A549 (cell line): ENCODE data around the gene SYT8. TPM values are rescaled to one million over a fixed set of nuclear protein-coding genes. Genes with fewer than 3 reads are reported as not detected.

Source experiments
- ATAC-seq, 2 experiments: fragments of 200-7000 bp in 1 of 2; fragments of >200 bp in 1 of 2; cut with Nextera tagmentation in 1 of 2; cut with Tn5 transposase in 1 of 2; 3 replicates each; pipeline versions ENCODE4 v1.8.0 to v1.9.1; 2018 to 2020; ENCODE audit warnings: mild to moderate bottlenecking in 1 of 2, moderate library complexity in 1 of 2
- CTCF ChIA-PET: fragments of 300-600 bp; sonication (Branson Sonifier 250); formaldehyde crosslinking; extraction: SDS; loops from one replicate; lab custom pipeline; 2021; ENCODE audit warnings: antibody characterized with exemption, inconsistent platforms; lab: Yijun Ruan, JAX
- POLR2A ChIA-PET: fragments of 350-600 bp; formaldehyde crosslinking; extraction: SDS; loops from one replicate; lab custom pipeline; 2021; ENCODE audit warnings: antibody characterized with exemption, inconsistent platforms; lab: Yijun Ruan, JAX
- DNase-seq, 2 experiments: peaks; one replicate each; pipeline versions ENCODE4 v3.0.0 to v3.0.0-alpha.2; 2011 to 2016; ENCODE audit warnings: low read depth in 1 of 2, low spot score in 1 of 2
- FAIRE-seq: peaks from 2 replicates; lab custom pipeline; 2011; peaks lifted over from hg19 to GRCh38; lab: Jason Lieb, UNC
- H3K27ac ChIP-seq, 2 experiments: fragments of >200 bp; sonication (Bioruptor Twin); formaldehyde crosslinking; 3 replicates each; pipeline ENCODE4 v1.5.1; 2016 to 2017
- H3K4me1 ChIP-seq: fragments of >200 bp; sonication (Bioruptor Twin); formaldehyde crosslinking; 3 replicates; pipeline ENCODE4 v1.6.1; 2016
- H3K4me2 ChIP-seq: fragments of >200 bp; sonication (Bioruptor Twin); formaldehyde crosslinking; 3 replicates; pipeline ENCODE4 v1.6.1; 2016
- H3K4me3 ChIP-seq: fragments of >200 bp; sonication (Bioruptor Twin); formaldehyde crosslinking; 3 replicates; pipeline ENCODE4 v1.5.1; 2016
- H3K9me3 ChIP-seq: fragments of >200 bp; sonication (Bioruptor Twin); formaldehyde crosslinking; 3 replicates; pipeline ENCODE4 v1.6.1; 2016
- ATOH8 ChIP-seq: fragments of 250-450 bp; sonication (Bioruptor Pico); IDR thresholded peaks from 2 replicates; pipeline ENCODE4 v1.5.0; 2020; ENCODE audit warnings: low read depth, mild to moderate bottlenecking, moderate library complexity
- CBX2 ChIP-seq: fragments of 200-600 bp; sonication (generic); IDR thresholded peaks from 2 replicates; pipeline ENCODE4 v1.6.1; 2016; ENCODE audit warnings: low read depth, mild to moderate bottlenecking, borderline replicate concordance
- CBX8 ChIP-seq: fragments of 200-600 bp; sonication (generic); IDR thresholded peaks from 2 replicates; pipeline ENCODE4 v1.6.1; 2016
- CHD2 ChIP-seq: fragments of 150-350 bp; IDR thresholded peaks from 2 replicates; pipeline ENCODE4 v1.6.1; 2014; ENCODE audit warnings: low read length; ENCODE audit not compliant: partially characterized antibody
- E2F6 ChIP-seq: IDR thresholded peaks from 2 replicates; pipeline ENCODE4 v1.6.1; 2012; ENCODE audit warnings: low read depth, borderline replicate concordance
- ESRRA ChIP-seq: fragments of 150-350 bp; IDR thresholded peaks from 2 replicates; pipeline ENCODE4 v1.6.1; 2014; ENCODE audit warnings: mild to moderate bottlenecking, low read length, borderline replicate concordance
- FOSB ChIP-seq: fragments of 250-450 bp; sonication (Bioruptor Pico); IDR thresholded peaks from 2 replicates; pipeline ENCODE4 v1.5.0; 2020; ENCODE audit warnings: mild to moderate bottlenecking, moderate library complexity
- FOSL2 ChIP-seq, 2 experiments: fragments of 450-650 bp in 1 of 2; fragments of >200 bp in 1 of 2; sonication (Bioruptor Twin) in 1 of 2; formaldehyde crosslinking; IDR thresholded peaks; 2 replicates each; pipeline versions ENCODE4 v1.5.0 to v1.6.1; 2016 to 2020; ENCODE audit warnings: mild to moderate bottlenecking in 1 of 2, moderate library complexity in 1 of 2
- FOXS1 ChIP-seq: fragments of 250-450 bp; sonication (Bioruptor Pico); IDR thresholded peaks from 2 replicates; pipeline ENCODE4 v1.5.0; 2020; ENCODE audit warnings: mild to moderate bottlenecking, moderate library complexity
- HDAC2 ChIP-seq: fragments of 200-600 bp; sonication (generic); IDR thresholded peaks from 2 replicates; pipeline ENCODE4 v1.6.1; 2016
- HMGXB4 ChIP-seq: fragments of 250-450 bp; sonication (Bioruptor Pico); IDR thresholded peaks from 2 replicates; pipeline ENCODE4 v1.5.0; 2021; ENCODE audit warnings: mild to moderate bottlenecking, moderate library complexity, borderline replicate concordance
- HOXA7 ChIP-seq: fragments of 250-450 bp; sonication (Bioruptor Pico); IDR thresholded peaks from 2 replicates; pipeline ENCODE4 v1.5.0; 2020; ENCODE audit warnings: mild to moderate bottlenecking, moderate library complexity
- HOXB5 ChIP-seq: fragments of 250-450 bp; sonication (Bioruptor Pico); IDR thresholded peaks from 2 replicates; pipeline ENCODE4 v1.5.0; 2020; ENCODE audit warnings: mild to moderate bottlenecking, moderate library complexity
- JUNB ChIP-seq: fragments of >200 bp; sonication (Bioruptor Twin); formaldehyde crosslinking; IDR thresholded peaks from 2 replicates; pipeline ENCODE4 v1.6.1; 2016
- KDM5A ChIP-seq: fragments of 200-600 bp; sonication (generic); IDR thresholded peaks from 2 replicates; pipeline ENCODE4 v1.6.1; 2016; ENCODE audit warnings: antibody characterized with exemption, mild to moderate bottlenecking
- MAZ ChIP-seq: fragments of 150-350 bp; IDR thresholded peaks from 2 replicates; pipeline ENCODE4 v1.6.1; 2014; ENCODE audit warnings: antibody characterized with exemption, low read depth, low read length, borderline replicate concordance
- MYC ChIP-seq: IDR thresholded peaks from 2 replicates; pipeline ENCODE4 v1.6.1; 2012; ENCODE audit warnings: mild to moderate bottlenecking, inconsistent platforms, low read length, improper control_type of control experiment, borderline replicate concordance
- NR3C1 ChIP-seq: fragments of >200 bp; sonication (Bioruptor Twin); formaldehyde crosslinking; IDR thresholded peaks from 3 replicates; pipeline ENCODE4 v1.6.1; 2017
- PHF8 ChIP-seq: fragments of 200-600 bp; sonication (generic); IDR thresholded peaks from 2 replicates; pipeline ENCODE4 v1.6.1; 2016; ENCODE audit warnings: low read depth, mild to moderate bottlenecking, antibody characterized with exemption, moderate library complexity, borderline replicate concordance
- POLR2A ChIP-seq: IDR thresholded peaks from 2 replicates; pipeline ENCODE4 v1.6.1; 2012; ENCODE audit warnings: mild to moderate bottlenecking, low read length
- POLR2AphosphoS2 ChIP-seq: conservative IDR thresholded peaks from 2 replicates; pipeline ENCODE4 v1.6.1; 2012; ENCODE audit warnings: low read length, improper control_type of control experiment, inconsistent platforms
- RFX5 ChIP-seq: fragments of 450-650 bp; IDR thresholded peaks from 2 replicates; pipeline ENCODE4 v1.7.1; 2014; ENCODE audit warnings: antibody characterized with exemption, mild to moderate bottlenecking, moderate library complexity
- SREBF2 ChIP-seq: fragments of 450-650 bp; IDR thresholded peaks from 2 replicates; pipeline ENCODE4 v1.6.1; 2014; ENCODE audit warnings: mild to moderate bottlenecking, moderate library complexity
- TP53 ChIP-seq: fragments of 250-450 bp; sonication (Bioruptor Pico); IDR thresholded peaks from 2 replicates; pipeline ENCODE4 v1.5.0; 2021; ENCODE audit warnings: mild to moderate bottlenecking, moderate library complexity
- ZFP36 ChIP-seq: fragments of 450-650 bp; IDR thresholded peaks from 2 replicates; pipeline ENCODE4 v1.6.1; 2014; ENCODE audit warnings: borderline replicate concordance; ENCODE audit not compliant: partially characterized antibody
- ZSCAN20 ChIP-seq: fragments of 250-450 bp; sonication (Bioruptor Pico); IDR thresholded peaks from 2 replicates; pipeline ENCODE4 v1.8.0; 2022; ENCODE audit warnings: mild to moderate bottlenecking, moderate library complexity
- WGBS: methylation state at CpG from one replicate; pipeline ENCODE4 v1.1.6; 2017; ENCODE audit errors: missing lambda C conversion rate; 5-methylcytosine and 5-hydroxymethylcytosine counted together
- polyA plus RNA-seq, 4 experiments: library from polyadenylated mRNA; depleted of rRNA in 3 of 4; stranded (reverse); fragments of >200 nt; fragmentation: RNase III in 1 of 4; extraction: RNeasy Plus Mini Kit Qiagen cat#74134 plus additional on column Dnase treatment in 1 of 4; gene quantifications; 2 replicates in 3 of 4; 3 replicates in 1 of 4; pipeline ENCODE4 v1.2.3, GENCODE V29; 2011 to 2017

SYT8 gene
- polyA plus RNA-seq, 2 of the 4 experiments (the other 2 are of a cell fraction): 0.25 TPM; not detected in 1

DNA sequence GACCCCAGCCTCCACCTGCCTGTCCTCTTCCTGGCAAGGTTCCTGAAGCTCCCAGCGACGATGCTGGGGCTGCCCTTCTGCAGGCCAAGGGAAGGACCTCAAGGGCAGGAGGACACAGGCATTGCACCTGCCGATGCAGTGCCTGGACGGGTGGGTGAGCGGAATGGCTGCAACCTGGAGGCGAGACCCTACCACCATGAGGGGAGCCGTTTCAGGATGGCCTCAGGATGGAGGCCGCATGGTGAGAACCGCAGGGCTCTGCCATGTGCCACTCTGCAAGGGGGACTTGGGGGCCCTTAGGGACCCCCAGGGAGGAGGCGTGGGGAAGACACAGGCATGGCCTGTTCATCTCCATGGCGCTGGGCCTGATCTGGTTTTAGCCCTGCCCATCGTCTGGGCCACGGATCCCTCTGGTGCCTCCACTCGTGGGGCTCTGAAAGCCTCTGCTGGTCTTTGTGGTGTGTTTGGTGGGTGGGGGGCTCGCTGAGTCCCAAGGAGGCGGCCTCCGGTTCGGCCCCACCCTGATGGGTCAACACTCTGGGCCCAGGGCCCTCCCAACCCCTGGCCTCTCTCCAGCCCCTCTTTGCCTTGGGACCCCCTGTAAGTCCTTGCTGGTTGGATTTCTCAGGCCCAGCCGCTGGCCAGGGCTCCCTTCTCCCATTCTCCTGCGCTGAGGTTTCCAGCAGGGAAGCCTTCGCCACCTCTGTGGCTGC is 16.8 kb downstream of the SYT8 start:
- 62% methylated on average over 11 of the region's 21 CpGs for WGBS
- no peak for TF ChIP-seq ZFP36
- TF ChIP-seq NR3C1: no peak
- TF ChIP-seq MAZ: no peak
- no peak for TF ChIP-seq FOSL2 (IDR thresholded peaks at IDR 0.05)
- TF ChIP-seq FOSL2 (CRISPR knock-in tag; IDR thresholded peaks at IDR 0.05): no peak
- TF ChIP-seq KDM5A: no peak
- no peak for TF ChIP-seq CHD2
- TF ChIP-seq HOXB5: no peak
- TF ChIP-seq HMGXB4 (CRISPR knock-in tag): no peak
- no peak for TF ChIP-seq ATOH8 (CRISPR knock-in tag)
- no peak for TF ChIP-seq MYC
- no peak for TF ChIP-seq POLR2A
- no peak for TF ChIP-seq SREBF2
- no peak for TF ChIP-seq ZSCAN20 (CRISPR knock-in tag)
- no peak for TF ChIP-seq FOSB (CRISPR knock-in tag)
- TF ChIP-seq TP53: no peak
- TF ChIP-seq RFX5: no peak
- TF ChIP-seq E2F6: no peak
- TF ChIP-seq HDAC2: no peak
- TF ChIP-seq CBX2: no peak
- TF ChIP-seq JUNB: no peak
- TF ChIP-seq, all 56 proteins: peak for 0
- no peak overlapping the region for H3K4me3 ChIP-seq
- no peak overlapping the region for H3K4me2 ChIP-seq
- DNase-seq: no peak
- FAIRE-seq: no peak
- no peaks in the 10 kb centered on the region for H3K9me3 ChIP-seq
- no peak for ATAC-seq
- no peaks in the 10 kb centered on the region for H3K4me1 ChIP-seq
- POLR2A ChIA-PET: no interaction called here
- CTCF ChIA-PET: interaction anchor here (0.7 to 14.5 kb wide), 11 partner anchors 17 to 305 kb away, joined by 3 to 174 read pairs (median 11); partner anchors contain the start of genes SYT8 and TNNI2
- no peak overlapping the region for H3K27ac ChIP-seq

GRCh38 chr11:1852271-1852876 is 17.6 kb downstream of the SYT8 start:
- Histone ChIP-seq H3K4me2 (no peak overlapping the region), H3K9me3 (no peaks in the 10 kb centered on the region), H3K4me1 (no peaks in the 10 kb centered on the region), H3K4me3 (no peak overlapping the region), H3K27ac (no peak overlapping the region)
- DNase-seq: no peak
- ATAC-seq: no peak
- ChIA-PET POLR2A (no interaction called here), CTCF (interaction anchor here (0.9 to 14.5 kb wide), 9 partner anchors 14 to 304 kb away, joined by 3 to 174 read pairs (median 11); partner anchors contain the start of genes SYT8 and TNNI2)
- WGBS: 61% methylated on average over 24 of the region's 25 CpGs
- no peak for FAIRE-seq
- TF ChIP-seq RFX5 (no peak), HOXA7 (CRISPR knock-in tag) (no peak), CHD2 (no peak), ESRRA (no peak), FOXS1 (CRISPR knock-in tag) (no peak), JUNB (no peak), ZFP36 (no peak), CBX8 (no peak), PHF8 (no peak), POLR2AphosphoS2 (no peak), NR3C1 (no peak), POLR2A (no peak)
